Dedifferentiated amniotic fluid mesenchymal stem cell (primary cell): Measurements from ENCODE around the gene IQGAP1.
"Not testable (repeated sequence)": the region's sequence is repeated elsewhere in the genome, so short reads cannot be mapped to it uniquely, and the experiment has no call there.

ENCODE experiments used
- DNase-seq: peaks from one replicate; pipeline ENCODE4 v3.0.0-alpha.2; 2016; ENCODE audit errors: extremely low spot score

IQGAP1 gene

DNA sequence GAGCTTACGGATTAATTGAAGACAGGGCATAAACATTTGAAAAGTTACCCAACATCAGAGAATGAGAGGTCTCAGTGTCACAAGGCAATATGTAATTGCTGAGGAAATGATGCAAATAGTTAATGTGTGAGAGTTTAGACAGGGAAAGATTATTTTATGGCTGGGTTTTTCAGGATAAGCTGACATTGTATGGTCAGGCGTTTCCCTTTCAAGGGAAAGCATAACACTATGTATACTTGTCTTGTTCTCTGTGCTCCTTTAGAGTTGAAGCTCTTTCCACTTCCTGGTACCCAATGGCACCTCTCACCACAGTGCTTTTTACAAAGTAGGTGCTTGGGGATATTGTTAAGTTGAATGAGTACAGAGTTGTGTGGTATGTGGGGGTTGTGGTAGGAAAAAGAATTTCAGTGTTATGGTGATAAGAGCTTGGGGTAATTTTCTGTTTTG is 19.9 kb downstream of the IQGAP1 start:
- DNase-seq = peak; percentile 11

DNA sequence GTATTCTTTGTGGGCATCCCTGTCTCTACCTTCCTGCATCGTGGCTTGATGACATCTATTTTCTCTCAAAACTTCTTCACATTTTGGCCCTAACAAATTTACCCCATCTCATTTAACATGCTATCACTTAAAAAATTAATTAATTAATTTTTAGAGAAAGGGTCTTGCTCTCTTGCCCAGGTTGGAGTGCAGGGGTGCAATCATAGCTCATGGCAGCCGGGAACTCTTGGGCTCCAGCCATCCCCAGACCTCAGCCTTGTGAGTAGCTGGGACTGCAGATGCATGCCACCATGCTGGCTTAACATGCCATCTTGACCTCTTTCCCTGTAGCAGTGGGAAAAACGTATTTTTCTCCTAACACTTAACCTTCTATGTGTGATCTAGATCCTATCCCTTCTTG is 20.6 kb downstream of the IQGAP1 start:
- DNase-seq = no peak

DNA sequence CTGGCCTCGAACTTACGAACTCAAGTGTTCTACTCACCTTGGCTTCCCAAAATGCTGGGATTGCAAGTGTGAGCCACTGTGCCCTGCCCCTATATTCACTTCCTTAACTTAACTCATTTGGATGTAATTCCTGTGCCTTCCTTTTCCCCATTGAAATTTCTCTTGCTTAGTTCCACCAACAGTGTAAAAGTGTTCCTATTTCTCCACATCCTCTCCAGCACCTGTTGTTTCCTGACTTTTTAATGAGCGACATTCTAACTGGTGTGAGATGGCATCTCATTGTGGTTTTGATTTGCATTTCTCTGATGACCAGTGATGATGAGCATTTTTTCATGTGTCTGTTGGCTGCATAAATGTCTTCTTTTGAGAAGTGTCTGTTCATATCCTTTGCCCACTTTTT is 21.5 kb downstream of the IQGAP1 start:
- peak; percentile 9 for DNase-seq

DNA sequence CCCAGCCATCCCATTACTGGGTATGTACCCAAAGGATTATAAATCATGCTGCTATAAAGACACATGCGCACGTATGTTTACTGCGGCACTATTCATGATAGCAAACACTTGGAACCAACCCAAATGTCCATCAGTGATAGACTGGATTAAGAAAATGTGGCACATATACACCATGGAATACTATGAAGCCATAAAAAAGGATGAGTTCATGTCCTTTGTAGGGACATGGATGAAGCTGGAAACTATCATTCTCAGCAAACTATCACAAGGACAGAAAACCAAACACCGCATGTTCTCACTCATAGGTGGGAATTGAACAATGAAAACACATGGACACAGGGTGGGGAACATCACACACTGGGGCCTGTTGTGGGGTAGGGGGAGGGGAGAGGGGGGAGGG is 22.3 kb downstream of the IQGAP1 start:
- DNase-seq = not testable (repeated sequence)

DNA sequence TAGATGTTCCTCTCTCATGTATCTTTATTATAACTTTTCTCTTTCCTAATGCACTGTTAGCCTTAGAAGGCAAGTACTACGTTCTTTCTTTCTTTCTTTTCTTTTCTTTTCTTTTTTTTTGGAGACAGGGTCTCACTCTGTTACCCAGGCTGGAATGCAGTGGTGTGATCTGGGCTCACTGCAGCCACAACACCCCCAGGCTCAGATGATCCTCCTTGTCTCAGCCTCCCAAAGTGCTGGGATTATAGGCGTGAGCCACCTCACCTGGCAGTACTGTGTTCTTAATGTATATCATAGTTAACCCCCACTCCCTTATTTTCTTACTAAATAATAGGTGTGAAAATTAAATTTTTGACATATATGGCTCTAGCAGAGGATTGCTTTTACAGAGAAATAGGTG is 23.1 kb downstream of the IQGAP1 start:
- DNase-seq = no peak

DNA sequence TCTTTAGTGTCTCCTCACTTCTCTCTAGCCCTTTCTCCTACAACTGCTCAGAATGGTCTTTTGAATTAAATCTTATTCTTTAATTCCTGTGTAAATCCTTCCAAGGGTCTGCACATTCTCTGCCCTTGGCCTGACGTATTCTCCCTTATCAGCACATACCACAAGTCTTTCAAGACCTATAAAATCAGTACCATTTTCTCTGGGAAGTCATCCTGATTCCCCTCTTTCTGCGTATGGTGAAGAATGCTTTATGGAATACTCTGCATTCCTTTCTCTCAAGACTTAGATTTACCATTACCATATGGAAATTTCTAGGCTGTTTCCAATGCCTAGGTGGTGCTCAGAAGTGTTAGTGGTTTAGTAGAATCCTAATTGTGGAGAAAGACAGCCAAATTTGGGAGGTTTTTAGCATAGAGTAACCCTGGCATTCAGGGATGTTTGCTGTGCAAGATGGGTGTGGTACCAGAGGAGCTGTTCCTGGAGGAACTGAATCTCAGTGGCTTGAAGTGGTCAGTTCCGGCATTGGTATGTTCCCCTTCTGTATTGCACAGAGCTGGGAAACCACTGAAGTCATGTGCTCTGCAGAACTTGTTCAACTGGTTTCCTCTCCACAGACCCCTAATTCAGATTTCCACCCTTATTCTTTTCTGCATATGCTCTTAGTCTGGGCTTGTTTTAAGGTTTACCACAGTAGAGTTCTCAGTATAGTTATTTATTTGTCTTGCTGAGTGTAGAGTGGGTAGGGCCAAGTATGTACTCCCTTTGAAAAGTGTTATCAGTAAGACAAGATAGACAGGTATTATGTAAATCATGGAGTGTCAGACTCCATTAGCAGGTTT is 24.5 kb downstream of the IQGAP1 start:
- DNase-seq = peak; percentile 66

DNA sequence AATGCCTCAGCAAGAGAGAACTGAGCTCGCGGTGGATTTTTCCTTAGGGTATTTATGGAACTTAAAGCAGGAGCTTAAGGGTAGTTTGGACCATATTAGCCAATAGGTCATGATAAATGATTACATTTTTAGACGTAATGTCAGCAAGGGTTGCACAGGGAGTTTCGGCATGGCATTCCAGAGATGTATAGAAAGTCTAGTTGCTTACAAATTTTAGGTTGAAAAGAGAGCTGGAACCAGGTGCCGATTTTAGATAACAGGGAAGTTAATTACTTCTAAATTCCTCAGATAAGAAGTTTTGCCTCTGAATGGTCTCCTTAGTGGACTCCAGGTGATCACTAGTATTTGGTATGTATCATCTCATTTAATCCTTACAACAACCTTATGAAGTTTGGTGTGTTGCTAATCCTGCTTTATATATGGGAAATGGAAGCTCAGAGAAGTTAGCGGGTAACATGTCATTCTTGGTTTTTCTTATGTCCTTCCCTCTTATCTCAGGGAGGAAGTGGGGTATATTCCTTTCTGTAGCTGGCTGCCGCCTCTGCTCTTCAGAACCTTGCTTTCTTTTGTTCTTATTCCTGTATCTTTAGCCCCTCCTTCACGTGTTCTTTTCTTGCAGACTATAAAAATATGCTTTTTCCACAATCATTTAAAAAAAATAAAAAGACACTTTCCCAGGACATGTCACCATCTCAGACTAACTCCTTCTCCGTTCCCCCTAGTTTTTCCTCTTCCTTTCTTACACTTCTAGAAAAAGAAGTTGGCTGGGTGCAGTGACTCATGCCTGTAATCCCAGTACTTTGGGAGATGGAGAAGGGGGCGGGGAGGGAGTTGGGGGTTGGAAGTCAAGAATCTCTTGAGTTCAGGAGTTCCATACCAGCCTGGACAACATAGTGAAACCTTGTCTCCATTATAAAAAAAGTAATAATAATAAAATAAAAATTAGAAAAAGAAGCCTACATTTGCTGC is 25.7 kb downstream of the IQGAP1 start:
- peak; percentile 29 for DNase-seq

DNA sequence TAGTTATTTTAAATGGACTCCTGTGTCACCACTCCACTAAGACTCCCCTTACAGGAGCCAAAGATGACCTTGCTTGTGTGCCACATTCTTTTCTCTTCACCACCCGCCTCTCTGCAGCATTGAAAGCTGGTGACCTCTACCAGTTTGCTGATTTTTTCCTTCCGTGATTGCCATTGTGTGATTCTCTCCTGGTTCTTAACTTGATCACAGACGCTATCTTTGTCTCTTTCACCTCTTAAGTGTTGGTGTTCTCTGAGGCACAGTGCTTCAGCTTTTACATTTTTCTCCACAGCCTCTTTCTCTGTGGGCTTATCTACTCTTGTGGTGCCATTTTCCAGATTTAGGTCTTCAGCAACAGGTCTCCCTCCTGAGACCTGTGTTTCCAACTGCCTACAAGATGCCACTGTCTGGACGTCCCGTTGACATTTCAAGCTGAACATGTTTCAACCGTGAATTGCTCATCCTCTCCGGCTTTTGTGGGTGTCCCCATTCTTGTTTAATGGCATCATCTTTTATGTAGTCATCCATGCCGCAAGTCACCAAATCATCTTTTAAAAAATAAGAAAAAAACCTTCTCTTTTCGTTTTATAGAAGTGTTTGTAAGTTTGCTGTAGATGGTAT is 26.5 kb downstream of the IQGAP1 start:
- DNase-seq = peak; percentile 81

DNA sequence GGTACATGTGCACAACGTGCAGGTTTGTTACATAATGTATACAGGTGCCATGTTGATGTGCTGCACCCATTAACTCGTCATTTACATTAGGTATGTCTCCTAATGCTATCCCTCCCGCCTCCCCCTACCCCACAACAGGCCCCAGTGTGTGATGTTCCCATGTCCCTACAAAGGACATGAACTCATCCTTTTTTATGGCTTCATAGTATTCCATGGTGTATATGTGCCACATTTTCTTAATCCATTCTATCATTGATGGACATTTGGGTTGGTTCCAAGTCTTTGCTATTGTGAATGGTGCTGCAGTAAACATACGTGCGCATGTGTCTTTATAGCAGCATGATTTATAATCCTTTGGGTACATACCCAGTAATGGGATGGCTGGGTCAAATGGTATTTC is 28.0 kb downstream of the IQGAP1 start:
- not testable (repeated sequence) for DNase-seq

DNA sequence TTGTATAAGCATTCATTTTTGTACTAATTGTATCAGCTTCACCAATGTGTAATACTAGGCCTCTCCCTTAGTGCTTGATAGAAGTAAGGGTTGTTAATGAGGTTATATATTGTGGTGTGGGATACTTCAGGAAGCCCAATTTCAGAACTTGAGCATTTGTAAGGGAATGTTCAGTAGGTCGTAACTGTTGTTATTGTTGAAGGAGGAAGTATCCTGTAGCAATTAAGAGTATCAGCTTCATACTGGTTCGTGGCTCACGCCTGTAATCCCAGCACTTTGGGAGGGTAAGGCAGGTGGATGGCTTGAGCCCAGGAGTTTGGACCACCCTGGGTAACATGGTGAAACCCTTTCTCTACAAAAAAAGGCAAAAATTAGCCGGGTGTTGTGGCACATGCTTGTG is 30.6 kb downstream of the IQGAP1 start:
- no peak for DNase-seq

DNA sequence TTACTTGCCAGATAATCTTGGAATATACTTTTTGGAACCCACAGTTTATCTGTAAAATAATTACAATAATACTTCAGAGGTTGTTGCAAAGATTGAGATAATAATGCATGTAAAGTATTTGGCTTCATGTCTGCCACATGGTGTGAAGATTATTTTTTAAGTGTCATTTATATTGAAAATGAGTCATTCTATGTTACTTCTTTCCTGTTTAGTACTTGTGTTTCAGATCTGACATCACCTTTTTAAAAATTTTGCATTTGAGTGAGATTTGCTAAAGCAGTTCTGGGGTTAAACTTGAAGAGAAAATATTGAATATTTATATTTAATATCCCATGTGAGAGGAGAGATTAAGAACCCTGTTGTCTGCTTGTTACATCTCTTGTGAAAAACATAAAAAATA is 31.2 kb downstream of the IQGAP1 start:
- DNase-seq = peak; percentile 13

DNA sequence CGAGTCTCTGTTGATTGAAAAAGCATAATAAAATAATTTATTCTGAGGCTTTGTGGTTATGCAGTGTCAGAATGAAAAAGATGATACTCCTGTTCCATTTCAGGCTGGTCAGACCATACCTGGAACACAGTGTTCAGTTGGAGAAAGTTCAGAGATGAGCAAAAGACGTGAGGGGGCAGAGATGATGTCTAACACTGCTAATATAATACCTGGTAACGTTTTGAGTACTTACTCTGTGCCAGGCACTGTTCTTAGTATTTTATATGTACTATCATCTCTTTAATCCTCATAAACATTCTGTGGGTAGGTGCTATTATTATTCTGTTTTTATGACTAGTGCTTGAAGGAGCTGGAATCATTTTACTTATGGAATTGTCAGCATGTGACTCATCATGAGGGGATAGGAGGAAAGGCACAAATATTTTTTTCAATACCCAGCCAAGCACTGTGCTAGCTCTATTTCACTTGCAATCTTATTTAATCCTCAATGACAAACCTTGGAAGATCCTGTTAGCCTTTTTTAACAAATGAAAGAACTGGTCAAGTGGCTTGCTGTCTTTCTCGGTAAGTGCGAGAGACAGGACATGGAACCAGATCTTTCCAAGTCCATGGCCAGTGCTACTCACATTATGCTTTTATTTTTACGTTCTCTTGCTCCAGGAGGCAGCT is 31.8 kb downstream of the IQGAP1 start:
- DNase-seq = peak; percentile 84

DNA sequence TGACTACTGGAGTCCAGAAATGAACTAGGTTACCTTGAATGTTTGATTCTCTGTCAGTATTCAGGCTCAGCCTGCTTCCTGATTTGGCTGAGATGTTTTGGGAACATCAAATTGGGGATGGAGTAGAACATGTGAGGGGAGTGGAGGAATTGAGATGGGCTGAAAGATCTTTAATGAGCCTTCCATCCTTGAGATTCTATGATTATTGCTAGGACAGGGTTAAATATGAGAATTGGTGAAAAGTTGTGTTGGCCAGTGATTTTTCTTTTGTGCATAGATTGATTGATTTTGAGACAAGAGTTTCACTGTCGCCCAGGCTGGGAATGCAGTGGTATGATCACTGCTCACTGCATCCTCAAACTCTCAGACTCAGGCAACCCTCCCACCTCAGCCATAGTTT is 32.4 kb downstream of the IQGAP1 start:
- DNase-seq = no peak

DNA sequence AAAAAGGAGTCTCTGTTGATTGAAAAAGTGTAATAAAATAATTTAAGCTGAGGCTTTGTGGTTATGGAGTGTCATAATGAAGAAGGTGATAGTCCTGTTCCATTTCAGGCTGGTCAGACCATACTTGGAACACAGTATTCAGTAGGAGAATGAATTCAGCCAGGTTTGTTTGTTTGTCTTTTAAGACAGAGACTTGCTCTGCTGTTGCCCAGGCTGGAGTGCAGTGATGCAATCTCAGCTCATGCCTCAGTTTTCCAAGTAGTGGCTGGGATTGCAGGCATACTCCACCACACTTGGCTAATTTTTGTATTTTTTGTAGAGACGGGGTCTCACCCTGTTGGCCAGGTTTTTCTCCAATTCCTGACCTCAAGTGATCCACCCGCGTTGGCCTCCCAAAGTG is 33.5 kb downstream of the IQGAP1 start:
- no peak for DNase-seq

DNA sequence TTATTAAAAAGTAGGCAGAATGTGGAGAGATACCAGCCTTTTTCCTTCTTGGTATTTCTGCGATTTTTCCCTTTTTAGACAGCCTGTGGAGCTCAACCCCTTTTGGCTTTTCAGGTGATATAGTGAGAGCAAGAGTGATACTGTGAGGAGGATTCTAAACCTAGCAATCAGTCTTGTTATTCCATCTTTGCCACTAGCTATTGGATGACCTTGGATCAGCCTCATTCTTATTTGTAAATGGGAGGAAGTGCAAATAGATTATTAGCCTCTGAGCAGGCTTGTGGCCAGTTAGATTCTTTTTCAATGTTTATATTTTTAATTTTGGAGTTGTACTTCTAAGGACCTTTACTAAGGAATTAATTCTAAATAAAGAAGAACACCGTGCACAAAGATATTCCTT is 34.0 kb downstream of the IQGAP1 start:
- DNase-seq = peak; percentile 7

DNA sequence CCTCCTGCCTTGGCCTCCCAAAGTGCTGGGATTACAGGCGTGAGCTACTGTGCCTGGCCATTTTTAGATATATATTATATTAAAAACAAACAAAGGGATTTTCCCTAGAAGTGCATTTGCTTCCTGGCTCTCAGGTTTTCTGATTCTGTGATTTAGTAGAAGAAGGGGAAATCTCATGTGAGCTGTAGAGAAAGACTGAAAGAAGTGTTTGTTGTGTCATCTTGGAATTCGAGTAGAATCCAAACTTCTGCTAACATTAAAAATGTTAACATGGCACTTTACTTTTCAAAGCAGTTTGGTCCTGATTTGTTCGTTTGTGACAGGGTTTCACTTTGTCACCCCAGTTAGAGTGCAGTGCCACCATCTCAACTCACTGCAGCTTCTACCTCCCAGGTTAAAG is 34.9 kb downstream of the IQGAP1 start:
- DNase-seq = no peak

DNA sequence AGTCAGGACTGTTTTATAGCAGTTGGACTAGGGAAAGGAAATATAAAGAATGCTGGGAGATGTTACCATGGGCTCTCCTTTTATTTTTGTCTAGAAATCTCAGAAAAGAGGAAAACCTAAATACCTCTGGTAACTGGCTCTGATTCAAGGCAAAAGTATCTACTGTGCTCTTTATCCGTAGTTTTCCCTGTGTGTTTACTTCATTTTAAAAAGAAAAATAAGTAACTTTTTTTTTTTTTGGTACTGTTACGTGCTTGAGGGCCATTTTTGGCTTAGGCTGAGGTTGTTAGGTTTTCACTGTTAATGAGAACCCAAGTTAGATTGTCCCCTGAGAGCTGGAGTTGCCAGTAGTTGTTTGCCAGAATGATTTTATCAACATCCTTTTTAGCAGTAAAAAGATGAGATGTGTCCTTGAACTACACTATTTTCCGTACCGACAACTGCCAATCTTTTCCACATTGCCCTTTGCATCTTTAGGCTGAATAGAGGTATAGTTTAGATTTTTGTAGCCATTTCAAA is 35.8 kb downstream of the IQGAP1 start:
- DNase-seq = no peak

DNA sequence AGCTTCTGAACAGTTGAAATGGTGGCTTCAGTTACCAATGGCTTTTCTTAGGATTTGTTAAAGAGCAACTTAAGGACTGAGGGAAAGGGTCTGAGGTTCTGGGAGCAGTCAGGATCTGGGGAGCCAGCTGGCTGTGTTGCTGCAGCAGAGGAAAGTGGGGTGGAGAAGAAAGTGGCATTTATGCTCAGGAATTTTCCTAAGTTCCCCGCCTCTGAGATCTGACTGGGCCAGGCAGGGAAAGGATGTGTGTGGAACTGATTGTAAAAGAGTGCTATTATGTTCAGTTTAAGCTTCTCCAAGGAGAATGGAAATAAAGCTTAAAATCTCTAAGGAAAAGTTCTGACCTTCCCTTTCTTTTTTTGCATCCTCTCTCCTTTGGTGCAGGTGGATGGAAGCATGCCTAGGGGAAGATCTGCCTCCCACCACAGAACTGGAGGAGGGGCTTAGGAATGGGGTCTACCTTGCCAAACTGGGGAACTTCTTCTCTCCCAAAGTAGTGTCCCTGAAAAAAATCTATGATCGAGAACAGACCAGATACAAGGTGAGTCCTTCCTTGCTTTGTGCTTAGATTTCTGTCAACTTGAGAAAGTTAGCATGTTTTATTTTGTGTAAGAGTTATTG is 37.8 kb downstream of the IQGAP1 start:
- no peak for DNase-seq

DNA sequence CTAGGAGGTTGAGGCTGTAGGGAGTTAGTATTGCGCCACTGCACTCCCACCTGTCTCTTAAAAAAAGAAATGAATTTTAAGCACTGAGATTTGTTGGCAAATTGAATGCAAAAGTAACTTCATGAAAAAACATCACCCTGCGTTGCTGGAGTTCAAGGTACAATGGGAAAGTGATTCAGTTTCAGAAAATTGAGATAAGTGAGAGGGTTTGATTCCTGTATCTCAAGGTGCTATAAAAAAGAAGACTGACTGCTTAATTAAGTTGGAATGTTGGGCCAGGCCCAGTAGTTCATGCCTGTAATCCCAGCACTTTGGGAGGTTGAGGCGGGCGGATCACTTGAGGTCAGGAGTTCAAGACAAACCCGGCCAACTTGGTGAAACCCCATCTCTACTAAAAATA is 39.1 kb downstream of the IQGAP1 start:
- DNase-seq = no peak

DNA sequence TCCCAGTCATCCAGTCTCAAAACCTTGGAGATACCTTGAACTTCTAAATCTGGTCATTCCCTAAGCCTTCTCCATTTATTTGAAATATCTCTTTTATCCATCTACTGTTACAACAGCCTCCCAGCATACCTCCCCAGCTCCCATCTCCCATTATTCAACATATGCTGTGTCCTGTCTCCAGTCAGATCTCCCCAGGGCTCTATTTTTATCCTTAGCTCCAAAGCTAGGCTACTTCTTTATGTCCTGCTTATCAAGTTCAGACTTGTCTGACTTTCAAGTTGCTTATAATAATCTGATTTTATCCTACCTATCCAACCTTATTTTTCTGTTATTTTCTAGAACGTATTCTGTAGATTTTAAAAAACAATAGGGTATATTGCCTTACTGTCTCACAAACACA is 44.2 kb downstream of the IQGAP1 start:
- DNase-seq = peak; percentile 5
